GM18861 (cell line): ENCODE results near the gene CDYL2.
A peak's percentile ranks its signal among the peaks of the same experiment; 100 is the strongest.
"Not testable (repeated sequence)": the region's sequence is repeated elsewhere in the genome, so short reads cannot be mapped to it uniquely, and the experiment has no call there.

ENCODE experiments used
- ATAC-seq: cut with Tn5 transposase; IDR thresholded peaks from one replicate; pipeline ENCODE4 v1.9.1; 2021; ENCODE audit not compliant: unreplicated experiment

The CDYL2 gene

GRCh38 chr16:80674884-80675283 lies 129.5 kb downstream of the CDYL2 start:
- no peak for ATAC-seq

- ATAC-seq = no peak
Observed at GRCh38 chr16:80672379-80672778, 132.0 kb downstream of the CDYL2 start.

- ATAC-seq = peak; percentile 73
Observed at GRCh38 chr16:80671281-80671849, 133.0 kb downstream of the CDYL2 start.

- ATAC-seq = no peak
Observed at GRCh38 chr16:80670170-80670865, 134.1 kb downstream of the CDYL2 start.

- ATAC-seq = no peak
Observed at GRCh38 chr16:80669673-80670072, 134.7 kb downstream of the CDYL2 start.

GRCh38 chr16:80667925-80668324 lies 136.5 kb downstream of the CDYL2 start:
- no peak for ATAC-seq

GRCh38 chr16:80667251-80667560 lies 137.2 kb downstream of the CDYL2 start:
- no peak for ATAC-seq

- ATAC-seq = no peak
Observed at GRCh38 chr16:80666378-80667250, 137.8 kb downstream of the CDYL2 start.

- no peak for ATAC-seq
Observed at GRCh38 chr16:80665356-80665755, 139.0 kb downstream of the CDYL2 start.

GRCh38 chr16:80664786-80665185 lies 139.6 kb downstream of the CDYL2 start:
- no peak for ATAC-seq

GRCh38 chr16:80664226-80664625 lies 140.2 kb downstream of the CDYL2 start:
- no peak for ATAC-seq

GRCh38 chr16:80663078-80663477 lies 141.3 kb downstream of the CDYL2 start:
- no peak for ATAC-seq

- no peak for ATAC-seq
Observed at GRCh38 chr16:80659865-80660264, 144.5 kb downstream of the CDYL2 start.

GRCh38 chr16:80656711-80657150 lies 147.7 kb downstream of the CDYL2 start:
- ATAC-seq = peak; percentile 95

GRCh38 chr16:80656161-80656560 lies 148.2 kb downstream of the CDYL2 start:
- ATAC-seq = no peak

GRCh38 chr16:80655751-80656150 lies 148.6 kb downstream of the CDYL2 start:
- ATAC-seq = no peak

GRCh38 chr16:80654094-80654862 lies 150.1 kb downstream of the CDYL2 start:
- ATAC-seq = no peak

- no peak for ATAC-seq
Observed at GRCh38 chr16:80652441-80652840, 152.0 kb downstream of the CDYL2 start.

- not testable (repeated sequence) for ATAC-seq
Observed at GRCh38 chr16:80650281-80650680, 154.1 kb downstream of the CDYL2 start.

GRCh38 chr16:80640316-80640715 lies 164.1 kb downstream of the CDYL2 start:
- ATAC-seq = no peak

GRCh38 chr16:80639636-80640035 lies 164.8 kb downstream of the CDYL2 start:
- ATAC-seq = no peak
